Measurements from ENCODE around the gene ZNF385A.
A peak's percentile ranks its signal among the peaks of the same experiment; 100 is the strongest.

ZNF385A gene

DNA sequence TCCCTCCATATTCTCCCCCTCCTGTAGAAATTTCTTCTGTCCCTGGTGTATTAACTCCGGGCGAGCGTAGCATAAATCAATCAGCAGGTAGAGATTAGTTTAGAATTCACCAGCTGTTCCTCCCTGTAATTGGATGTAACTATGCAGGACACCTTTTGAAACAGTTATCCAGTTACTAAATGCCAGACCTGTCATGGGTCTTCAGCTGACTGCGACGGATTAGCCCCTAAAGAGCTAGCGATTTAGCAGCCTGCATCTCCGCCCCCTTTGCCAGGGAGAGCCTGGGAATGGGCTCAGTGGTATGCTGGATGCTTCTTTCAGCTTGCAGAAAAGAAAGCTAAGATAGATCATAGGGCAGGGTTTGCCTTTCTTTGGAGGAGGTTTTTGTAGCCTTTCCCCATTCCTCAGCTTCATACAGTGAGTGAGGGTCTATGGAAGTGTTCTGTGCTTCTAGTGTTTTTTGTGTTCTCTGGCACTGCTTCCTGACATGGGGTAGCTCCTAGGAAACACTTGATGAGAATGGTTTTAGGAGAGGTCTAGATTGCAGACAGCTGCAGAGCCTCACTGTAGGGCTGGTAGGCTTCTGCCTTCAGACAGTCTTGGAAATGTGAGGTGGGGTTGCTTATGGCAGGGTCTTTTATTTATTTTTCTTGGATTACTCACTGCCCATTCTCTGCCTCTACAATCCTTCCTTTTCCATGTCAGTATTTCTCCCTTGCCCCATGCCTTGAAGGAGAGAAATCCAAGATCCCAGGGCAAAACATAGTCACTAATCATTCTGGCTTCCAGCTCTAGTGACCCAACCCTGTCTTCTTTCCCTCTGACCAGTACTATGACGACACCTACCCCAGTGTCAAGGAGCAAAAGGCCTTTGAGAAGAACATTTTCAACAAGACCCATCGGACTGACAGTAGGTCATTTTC, 42.9 kb downstream of the ZNF385A start:
- Histone ChIP-seq H3K4me2 (ENCODE audit: low read length) (no peak overlapping the region), H3K9ac (ENCODE audit: low read depth, low read length) (no peak overlapping the region), H3K36me3 (ENCODE audit: insufficient read depth, low read length) (peaks cover 50% of the 10 kb centered on the region), H3K4me3 (ENCODE audit: low read length) (no peak overlapping the region), H3K27me3 (ENCODE audit: control insufficient read depth, insufficient read depth, low read length) (no peaks in the 10 kb centered on the region), H3K4me1 (ENCODE audit: control insufficient read depth, insufficient read depth, low read length) (peaks cover 17% of the 10 kb centered on the region), H3K9me3 (replicated peaks; ENCODE audit: low read length) (no peaks in the 10 kb centered on the region)

- H3K27me3 ChIP-seq (ENCODE audit: control insufficient read depth, insufficient read depth, low read length) = no peaks in the 10 kb centered on the region
- peaks cover 17% of the 10 kb centered on the region for H3K4me1 ChIP-seq (ENCODE audit: control insufficient read depth, insufficient read depth, low read length)
- H3K4me3 ChIP-seq (ENCODE audit: low read length) = no peak overlapping the region
- peaks cover 48% of the 10 kb centered on the region for H3K36me3 ChIP-seq (ENCODE audit: insufficient read depth, low read length)
- H3K4me2 ChIP-seq (ENCODE audit: low read length) = no peak overlapping the region
- no peaks in the 10 kb centered on the region for H3K9me3 ChIP-seq (replicated peaks; ENCODE audit: low read length)
- H3K9ac ChIP-seq (ENCODE audit: low read depth, low read length) = no peak overlapping the region
Measured at GRCh38 chr12:54340846-54341245, 43.7 kb downstream of the ZNF385A start.

DNA sequence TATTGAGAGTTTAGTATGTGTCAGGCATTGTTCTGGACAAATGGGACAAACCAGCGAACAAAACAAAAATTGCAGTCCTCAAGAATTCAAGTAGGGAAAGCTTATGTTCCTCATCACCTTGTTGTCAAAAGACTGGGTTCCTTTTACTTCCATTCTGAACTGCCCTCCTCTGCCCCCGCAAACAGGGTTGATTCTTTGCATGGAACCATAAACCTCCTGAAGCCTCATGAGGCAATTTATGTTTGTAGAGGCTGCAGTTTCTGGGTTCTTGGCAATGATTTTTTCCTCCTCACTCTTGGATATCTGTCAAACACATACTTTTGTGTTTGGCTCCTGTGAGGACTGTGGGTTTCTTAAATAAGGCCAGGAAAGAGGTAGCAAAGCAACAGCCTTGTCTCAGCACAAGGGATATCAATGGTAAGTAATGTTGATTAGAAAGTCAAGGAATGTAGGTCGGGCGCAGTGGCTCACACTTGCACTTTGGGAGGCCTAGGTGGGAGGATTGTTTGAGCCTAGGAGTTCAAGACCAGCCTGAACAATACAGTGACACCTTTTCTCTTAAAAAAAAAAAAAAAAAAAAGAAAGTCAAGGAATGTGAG, 45.7 kb downstream of the ZNF385A start:
- no peaks in the 10 kb centered on the region for H3K27me3 ChIP-seq (ENCODE audit: control insufficient read depth, insufficient read depth, low read length)
- no peak overlapping the region for H3K4me2 ChIP-seq (ENCODE audit: low read length)
- peaks cover 17% of the 10 kb centered on the region for H3K4me1 ChIP-seq (ENCODE audit: control insufficient read depth, insufficient read depth, low read length)
- H3K9ac ChIP-seq (ENCODE audit: low read depth, low read length) = no peak overlapping the region
- H3K36me3 ChIP-seq (ENCODE audit: insufficient read depth, low read length) = peaks cover 36% of the 10 kb centered on the region
- H3K4me3 ChIP-seq (ENCODE audit: low read length) = no peak overlapping the region
- no peaks in the 10 kb centered on the region for H3K9me3 ChIP-seq (replicated peaks; ENCODE audit: low read length)

DNA sequence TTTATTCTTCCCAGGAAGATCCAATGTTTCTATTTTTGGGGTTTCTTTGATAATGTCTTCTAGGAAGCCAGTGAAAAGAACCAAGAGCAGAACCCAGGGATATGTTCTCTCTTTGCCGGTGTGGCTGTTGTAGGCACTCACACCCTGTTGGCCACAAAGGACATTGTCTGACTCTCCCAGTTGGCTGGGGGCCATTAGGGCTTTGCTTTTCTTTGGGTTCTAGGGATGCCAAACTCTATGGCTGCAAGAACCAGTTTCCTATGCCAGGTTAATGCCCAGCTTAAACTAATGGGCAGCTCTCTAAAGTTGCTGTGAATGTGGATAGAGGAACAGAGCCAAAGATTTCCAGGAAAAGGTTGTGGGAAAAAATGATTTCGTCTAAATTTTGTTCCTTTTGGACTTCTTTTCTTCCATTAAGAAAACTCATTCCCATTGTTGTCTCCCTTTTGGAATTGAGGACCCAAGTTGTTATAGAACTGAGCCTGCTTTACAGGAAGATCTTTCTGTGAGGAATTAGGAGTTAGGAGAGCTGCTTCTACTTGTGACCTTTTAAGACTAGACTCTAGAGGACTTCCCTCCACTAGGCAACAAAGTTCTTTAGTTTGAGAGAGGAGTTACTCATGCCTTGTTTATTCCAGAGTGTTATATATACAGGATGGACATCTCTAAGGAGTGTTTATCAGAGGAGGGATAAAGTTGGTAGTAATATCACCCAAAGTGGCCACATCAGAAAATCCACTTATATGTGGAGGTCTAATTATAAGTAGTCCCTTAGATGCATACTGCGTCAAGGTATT, 46.5 kb downstream of the ZNF385A start:
- Histone ChIP-seq H3K4me1 (ENCODE audit: control insufficient read depth, insufficient read depth, low read length) (peaks cover 17% of the 10 kb centered on the region), H3K36me3 (ENCODE audit: insufficient read depth, low read length) (peaks cover 28% of the 10 kb centered on the region), H3K9me3 (replicated peaks; ENCODE audit: low read length) (no peaks in the 10 kb centered on the region), H3K4me2 (ENCODE audit: low read length) (no peak overlapping the region), H3K9ac (ENCODE audit: low read depth, low read length) (no peak overlapping the region), H3K4me3 (ENCODE audit: low read length) (no peak overlapping the region), H3K27me3 (ENCODE audit: control insufficient read depth, insufficient read depth, low read length) (no peaks in the 10 kb centered on the region)

DNA sequence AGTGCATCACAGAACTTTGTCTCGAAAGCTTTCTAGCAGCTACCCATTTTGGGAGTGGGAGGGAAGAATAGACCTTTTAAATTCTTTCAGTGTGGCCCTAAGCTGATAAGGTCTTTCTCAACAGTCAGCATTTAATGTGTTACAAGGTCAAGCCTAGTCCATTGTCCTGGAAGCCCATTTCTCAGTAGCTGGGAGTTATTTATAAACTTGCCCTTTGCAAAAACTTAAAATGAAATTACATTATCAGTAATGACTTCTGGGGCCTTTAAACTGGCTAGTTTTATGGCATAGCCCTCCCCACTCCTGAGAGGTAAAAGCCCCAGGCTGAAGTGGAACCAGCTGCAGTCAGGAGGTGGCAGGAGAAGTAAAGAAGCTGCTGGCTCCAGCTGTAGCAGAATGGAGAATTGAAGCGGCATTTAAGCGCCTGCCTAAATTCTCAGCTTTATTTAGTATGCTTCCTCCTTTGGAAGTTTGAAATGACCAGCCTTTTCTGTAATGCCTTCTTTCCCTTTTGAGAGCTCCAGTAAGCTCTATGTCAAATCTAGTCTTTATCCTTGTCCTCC, 47.2 kb downstream of the ZNF385A start:
- peaks cover 17% of the 10 kb centered on the region for H3K4me1 ChIP-seq (ENCODE audit: control insufficient read depth, insufficient read depth, low read length)
- no peak overlapping the region for H3K4me2 ChIP-seq (ENCODE audit: low read length)

DNA sequence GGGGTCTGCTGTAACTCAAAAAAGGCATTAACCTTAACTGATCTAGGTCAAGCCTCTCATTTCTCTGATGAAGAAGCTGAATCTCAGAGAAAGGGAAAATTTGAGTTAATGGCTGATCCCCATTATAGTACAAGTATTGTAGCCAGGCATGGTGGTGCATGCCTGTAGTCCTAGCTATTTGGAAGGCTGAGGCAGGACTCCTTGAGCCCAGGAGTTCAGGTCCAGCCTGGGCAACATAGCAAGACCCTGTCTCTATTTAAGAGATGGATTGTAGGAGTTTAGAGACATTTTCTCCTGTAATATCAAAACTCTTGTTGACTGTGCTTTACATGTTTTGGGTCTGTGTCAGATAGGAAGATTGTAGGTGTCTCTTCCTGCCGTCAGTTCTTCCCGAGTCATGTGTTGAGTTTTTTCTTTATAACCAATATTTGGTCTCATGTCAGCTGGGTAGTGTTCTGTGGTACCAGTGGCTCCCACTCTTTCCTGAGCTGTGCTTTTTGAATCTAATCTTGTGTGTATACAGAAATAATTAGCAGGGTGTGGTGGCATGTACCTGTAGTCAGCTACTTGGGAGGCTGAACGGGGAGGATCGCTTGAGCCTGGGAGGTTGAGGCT, 51.0 kb downstream of the ZNF385A start:
- Histone ChIP-seq H3K9ac (ENCODE audit: low read depth, low read length) (no peak overlapping the region), H3K4me2 (ENCODE audit: low read length) (no peak overlapping the region), H3K9me3 (replicated peaks; ENCODE audit: low read length) (no peaks in the 10 kb centered on the region), H3K4me3 (ENCODE audit: low read length) (no peak overlapping the region), H3K27me3 (ENCODE audit: control insufficient read depth, insufficient read depth, low read length) (no peaks in the 10 kb centered on the region), H3K4me1 (ENCODE audit: control insufficient read depth, insufficient read depth, low read length) (peaks cover 42% of the 10 kb centered on the region), H3K36me3 (ENCODE audit: insufficient read depth, low read length) (peaks cover 4% of the 10 kb centered on the region)

More for the DNA sequence above, 47.2 kb downstream of the ZNF385A start:
- no peaks in the 10 kb centered on the region for H3K9me3 ChIP-seq (replicated peaks; ENCODE audit: low read length)
- H3K27me3 ChIP-seq (ENCODE audit: control insufficient read depth, insufficient read depth, low read length) = no peaks in the 10 kb centered on the region
- no peak overlapping the region for H3K4me3 ChIP-seq (ENCODE audit: low read length)
- H3K36me3 ChIP-seq (ENCODE audit: insufficient read depth, low read length) = peaks cover 22% of the 10 kb centered on the region
- H3K9ac ChIP-seq (ENCODE audit: low read depth, low read length) = no peak overlapping the region

DNA sequence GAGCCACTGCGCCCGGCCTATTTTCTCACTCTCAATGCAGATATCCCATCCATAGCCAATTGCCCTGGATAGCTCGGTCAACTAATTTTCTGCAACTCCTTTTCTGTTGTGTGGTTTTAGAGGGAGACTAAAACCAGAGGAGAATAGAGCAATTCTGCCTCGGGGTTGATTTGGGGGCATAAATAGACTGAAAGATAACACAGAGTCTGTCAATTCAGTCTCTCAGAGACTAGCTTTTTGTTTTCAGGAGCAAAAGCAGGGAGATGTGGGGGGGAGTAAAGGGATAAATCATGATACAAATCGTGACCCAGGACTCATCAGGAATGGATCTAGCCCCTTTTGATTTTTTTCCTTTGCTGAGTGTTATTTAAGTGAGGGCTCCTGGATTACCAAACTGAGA, 53.1 kb downstream of the ZNF385A start:
- Histone ChIP-seq H3K27me3 (ENCODE audit: control insufficient read depth, insufficient read depth, low read length) (no peaks in the 10 kb centered on the region), H3K4me3 (ENCODE audit: low read length) (no peak overlapping the region), H3K4me2 (ENCODE audit: low read length) (no peak overlapping the region), H3K4me1 (ENCODE audit: control insufficient read depth, insufficient read depth, low read length) (peaks cover 38% of the 10 kb centered on the region), H3K9me3 (replicated peaks; ENCODE audit: low read length) (no peaks in the 10 kb centered on the region), H3K36me3 (ENCODE audit: insufficient read depth, low read length) (peaks cover 4% of the 10 kb centered on the region), H3K9ac (ENCODE audit: low read depth, low read length) (no peak overlapping the region)

GRCh38 chr12:54330442-54330841, 54.1 kb downstream of the ZNF385A start:
- no peaks in the 10 kb centered on the region for H3K9me3 ChIP-seq (replicated peaks; ENCODE audit: low read length)
- no peaks in the 10 kb centered on the region for H3K27me3 ChIP-seq (ENCODE audit: control insufficient read depth, insufficient read depth, low read length)
- peaks cover 4% of the 10 kb centered on the region for H3K36me3 ChIP-seq (ENCODE audit: insufficient read depth, low read length)
- peak overlapping the region; percentile 7 for H3K4me2 ChIP-seq (ENCODE audit: low read length)
- H3K9ac ChIP-seq (ENCODE audit: low read depth, low read length) = peak overlapping the region; percentile 16
- no peak overlapping the region for H3K4me3 ChIP-seq (ENCODE audit: low read length)
- peaks cover 41% of the 10 kb centered on the region for H3K4me1 ChIP-seq (ENCODE audit: control insufficient read depth, insufficient read depth, low read length)

- H3K4me3 ChIP-seq (ENCODE audit: low read length) = no peak overlapping the region
Measured at GRCh38 chr12:54329759-54330158, 54.8 kb downstream of the ZNF385A start.

GRCh38 chr12:54328595-54329337, 55.8 kb downstream of the ZNF385A start:
- peaks cover 4% of the 10 kb centered on the region for H3K36me3 ChIP-seq (ENCODE audit: insufficient read depth, low read length)
- no peaks in the 10 kb centered on the region for H3K9me3 ChIP-seq (replicated peaks; ENCODE audit: low read length)
- no peaks in the 10 kb centered on the region for H3K27me3 ChIP-seq (ENCODE audit: control insufficient read depth, insufficient read depth, low read length)
- H3K4me3 ChIP-seq (ENCODE audit: low read length) = no peak overlapping the region
- H3K4me1 ChIP-seq (ENCODE audit: control insufficient read depth, insufficient read depth, low read length) = peaks cover 45% of the 10 kb centered on the region
- H3K4me2 ChIP-seq (ENCODE audit: low read length) = peak overlapping the region; percentile 42
- peak overlapping the region; percentile 5 for H3K9ac ChIP-seq (ENCODE audit: low read depth, low read length)

More at GRCh38 chr12:54329759-54330158, 54.8 kb downstream of the ZNF385A start:
- Histone ChIP-seq H3K27me3 (ENCODE audit: control insufficient read depth, insufficient read depth, low read length) (no peaks in the 10 kb centered on the region), H3K4me2 (ENCODE audit: low read length) (peak overlapping the region; percentile 42), H3K4me1 (ENCODE audit: control insufficient read depth, insufficient read depth, low read length) (peaks cover 41% of the 10 kb centered on the region), H3K36me3 (ENCODE audit: insufficient read depth, low read length) (peaks cover 4% of the 10 kb centered on the region), H3K9me3 (replicated peaks; ENCODE audit: low read length) (no peaks in the 10 kb centered on the region), H3K9ac (ENCODE audit: low read depth, low read length) (peak overlapping the region; percentile 16)
